IMR-90 (cell line): Measurements from ENCODE around the gene CLIC3. TPM values are rescaled to one million over a fixed set of nuclear protein-coding genes. Genes with fewer than 3 reads are reported as not detected.

Source experiments
- ATAC-seq: fragments of 200-7000 bp; cut with Tn5 transposase; 2 replicates; pipeline ENCODE4 v1.9.1; 2020; ENCODE audit warnings: low read depth, mild to moderate bottlenecking, moderate library complexity
- BruUV-seq: library from RNA; stranded (reverse); fragments of 400-500 nt; replicated peaks from 2 replicates; lab custom pipeline; 2021; lab: Mats Ljungman, UMichigan
- CTCF ChIA-PET: fragments of 300-600 bp; formaldehyde crosslinking; extraction: SDS; loops from one replicate; lab custom pipeline; 2021; ENCODE audit warnings: antibody characterized with exemption; lab: Yijun Ruan, JAX
- POLR2A ChIA-PET: fragments of 300-600 bp; sonication (Branson Sonifier 250); formaldehyde crosslinking; loops from one replicate; lab custom pipeline; 2022; ENCODE audit warnings: antibody characterized with exemption; ENCODE audit not compliant: unreplicated experiment; lab: Charles Lee
- DNase-seq: peaks from one replicate; pipeline ENCODE4 v3.0.0; 2013
- H2AFZ ChIP-seq: replicated peaks from 2 replicates; pipeline ENCODE3; 2013; ENCODE audit warnings: low read length, mild to moderate bottlenecking; ENCODE audit not compliant: poor library complexity
- H2AK5ac ChIP-seq: 2 replicates; pipeline ENCODE4 v1.6.1; 2013; ENCODE audit warnings: low read depth, low read length, inconsistent platforms
- H2AK9ac ChIP-seq: replicated peaks from 2 replicates; pipeline ENCODE3; 2013; ENCODE audit warnings: mild to moderate bottlenecking, low read depth, low read length, moderate library complexity; ENCODE audit not compliant: poor library complexity
- H2BK120ac ChIP-seq: 2 replicates; pipeline ENCODE4 v1.6.1; 2013; ENCODE audit warnings: low read depth, low read length, inconsistent platforms
- H2BK15ac ChIP-seq: 3 replicates; pipeline ENCODE4 v1.6.1; 2013; ENCODE audit warnings: low read depth, low read length, inconsistent platforms
- H2BK20ac ChIP-seq: 2 replicates; pipeline ENCODE4 v1.6.1; 2013; ENCODE audit warnings: low read depth, mild to moderate bottlenecking, inconsistent platforms, low read length, moderate library complexity
- H2BK5ac ChIP-seq: 2 replicates; pipeline ENCODE4 v1.6.1; 2013; ENCODE audit warnings: mild to moderate bottlenecking, low read depth, low read length, inconsistent platforms; ENCODE audit not compliant: poor library complexity, severe bottlenecking
- H3K14ac ChIP-seq: replicated peaks from 2 replicates; pipeline ENCODE4 v1.6.1; 2013; ENCODE audit warnings: low read depth, low read length, inconsistent platforms
- H3K18ac ChIP-seq: 2 replicates; pipeline ENCODE4 v1.6.1; 2013; ENCODE audit warnings: low read depth, low read length, control low read depth
- H3K23ac ChIP-seq: 2 replicates; pipeline ENCODE4 v1.6.1; 2013; ENCODE audit warnings: low read depth, low read length, inconsistent platforms
- H3K27ac ChIP-seq: 2 replicates; pipeline ENCODE4 v1.5.1; 2013; ENCODE audit warnings: mild to moderate bottlenecking, control low read depth, low read length; ENCODE audit not compliant: insufficient read depth
- H3K27me3 ChIP-seq: 2 replicates; pipeline ENCODE4 v1.6.1; 2013; ENCODE audit warnings: low read length; ENCODE audit not compliant: control insufficient read depth, insufficient read depth
- H3K36me3 ChIP-seq: 2 replicates; pipeline ENCODE4 v1.6.1; 2013; ENCODE audit warnings: low read length, mixed read lengths; ENCODE audit not compliant: control insufficient read depth, insufficient read depth
- H3K4ac ChIP-seq: 2 replicates; pipeline ENCODE4 v1.6.1; 2013; ENCODE audit warnings: low read depth, low read length, inconsistent platforms
- H3K4me1 ChIP-seq: 2 replicates; pipeline ENCODE4 v1.6.1; 2013; ENCODE audit warnings: low read length, mixed read lengths; ENCODE audit not compliant: control insufficient read depth, insufficient read depth
- H3K4me2 ChIP-seq: 2 replicates; pipeline ENCODE4 v1.6.1; 2013; ENCODE audit warnings: low read depth, mild to moderate bottlenecking, control low read depth, low read length, moderate library complexity
- H3K4me3 ChIP-seq: 2 replicates; pipeline ENCODE4 v1.5.1; 2013; ENCODE audit warnings: low read depth, mild to moderate bottlenecking, control low read depth, low read length, moderate library complexity; ENCODE audit not compliant: insufficient read depth
- H3K56ac ChIP-seq: 2 replicates; pipeline ENCODE4 v1.6.1; 2013; ENCODE audit warnings: low read length, inconsistent platforms; ENCODE audit not compliant: insufficient read depth; ENCODE audit errors: extremely low read depth
- H3K79me1 ChIP-seq, 2 experiments: 2 replicates each; pipeline ENCODE4 v1.6.1; 2013; ENCODE audit warnings: low read length in 2 of 2, inconsistent platforms in 1 of 2, low read depth in 1 of 2
- H3K9ac ChIP-seq: 2 replicates; pipeline ENCODE4 v1.6.1; 2013; ENCODE audit warnings: low read depth, low read length, control low read depth
- H3K9me1 ChIP-seq: 2 replicates; pipeline ENCODE4 v1.6.1; 2013; ENCODE audit warnings: low read length, inconsistent platforms; ENCODE audit not compliant: insufficient read depth
- H3K9me3 ChIP-seq: 2 replicates; pipeline ENCODE4 v1.6.1; 2013; ENCODE audit warnings: low read length; ENCODE audit not compliant: control insufficient read depth, insufficient read depth
- H4K20me1 ChIP-seq: 2 replicates; pipeline ENCODE4 v1.6.1; 2013; ENCODE audit warnings: low read length, inconsistent platforms; ENCODE audit not compliant: insufficient read depth
- H4K5ac ChIP-seq: 2 replicates; pipeline ENCODE4 v1.6.1; 2013; ENCODE audit warnings: mild to moderate bottlenecking, low read depth, low read length, control low read depth
- H4K8ac ChIP-seq, 2 experiments: 2 replicates each; pipeline ENCODE4 v1.6.1; 2013; ENCODE audit warnings: low read depth in 2 of 2, low read length in 2 of 2, control low read depth in 1 of 2, inconsistent platforms in 1 of 2
- H4K91ac ChIP-seq: 2 replicates; pipeline ENCODE4 v1.6.1; 2013; ENCODE audit warnings: low read depth, low read length, inconsistent platforms; ENCODE audit not compliant: insufficient read depth
- BHLHE40 ChIP-seq: fragments of 150-350 bp; IDR thresholded peaks from 2 replicates; pipeline ENCODE4 v1.6.1; 2016; ENCODE audit warnings: mild to moderate bottlenecking, low read depth, low read length
- CEBPB ChIP-seq: IDR thresholded peaks from 2 replicates; pipeline ENCODE4 v1.6.1; 2012; ENCODE audit warnings: low read depth, low read length, improper control_type of control experiment
- CHD1 ChIP-seq: IDR thresholded peaks from 2 replicates; pipeline ENCODE4 v1.6.1; 2012; ENCODE audit warnings: low read depth, low read length, improper control_type of control experiment
- CTCF ChIP-seq: conservative IDR thresholded peaks from 2 replicates; pipeline ENCODE4 v1.5.1; 2012; ENCODE audit warnings: mild to moderate bottlenecking, low read depth, low read length, improper control_type of control experiment
- FOS ChIP-seq: fragments of 150-350 bp; IDR thresholded peaks from 2 replicates; pipeline ENCODE4 v1.6.1; 2016; ENCODE audit warnings: low read depth, low read length
- MAFK ChIP-seq: IDR thresholded peaks from 2 replicates; pipeline ENCODE4 v1.6.1; 2012; ENCODE audit warnings: low read depth, low read length, improper control_type of control experiment
- MAZ ChIP-seq: IDR thresholded peaks from 2 replicates; pipeline ENCODE4 v1.6.1; 2012; ENCODE audit warnings: low read depth, mild to moderate bottlenecking, low read length, improper control_type of control experiment, moderate library complexity, borderline replicate concordance
- POLR2A ChIP-seq: IDR thresholded peaks from 2 replicates; pipeline ENCODE4 v1.6.1; 2012; ENCODE audit warnings: mild to moderate bottlenecking, low read depth, low read length
- RAD21 ChIP-seq: IDR thresholded peaks from 2 replicates; pipeline ENCODE4 v1.6.1; 2012; ENCODE audit warnings: low read length, improper control_type of control experiment
- RCOR1 ChIP-seq: IDR thresholded peaks from 2 replicates; pipeline ENCODE4 v1.6.1; 2012; ENCODE audit warnings: mild to moderate bottlenecking, low read length, improper control_type of control experiment; ENCODE audit not compliant: insufficient replicate concordance
- RFX5 ChIP-seq: IDR thresholded peaks from 2 replicates; pipeline ENCODE4 v1.8.0; 2012; ENCODE audit warnings: low read depth, mild to moderate bottlenecking, low read length, moderate library complexity
- SMC3 ChIP-seq: fragments of 150-350 bp; IDR thresholded peaks from 2 replicates; pipeline ENCODE4 v1.6.1; 2016; ENCODE audit warnings: low read depth, mild to moderate bottlenecking, antibody characterized with exemption, low read length, moderate library complexity
- USF2 ChIP-seq: fragments of 150-350 bp; IDR thresholded peaks from 2 replicates; pipeline ENCODE4 v1.6.1; 2017; ENCODE audit warnings: mild to moderate bottlenecking, antibody characterized with exemption, low read length, low read depth
- WGBS, 2 experiments: methylation state at CpG; one replicate each; pipeline versions ENCODE4 v1.1.5 to v1.1.7; 2013; ENCODE audit warnings: missing lambda C conversion rate in 2 of 2; ENCODE audit not compliant: insufficient read length in 1 of 2; ENCODE audit errors: extremely low coverage in 2 of 2; 5-methylcytosine and 5-hydroxymethylcytosine counted together
- dilution Hi-C: fragments of 300-500 bp; cut with HindIII; formaldehyde crosslinking; loops from one replicate; pipeline ENCODE4 v1.14.3; 2018; ENCODE audit warnings: low sequenced_read_pairs; ENCODE audit not compliant: unreplicated experiment
- in situ Hi-C: fragments of 300-500 bp; cut with MboI; formaldehyde crosslinking; loops from 3 replicates; pipeline ENCODE4 v1.14.3; 2019; ENCODE audit warnings: low sequenced_read_pairs, inconsistent platforms, mixed read lengths
- intact Hi-C: fragments of 100-400 bp; cut with micrococcal nuclease; formaldehyde crosslinking; loops from 2 replicates; pipeline ENCODE4 v1.10.0; 2022
- polyA plus RNA-seq, 3 experiments: library from polyadenylated mRNA; depleted of rRNA; stranded (reverse); fragments of >200 nt; gene quantifications; 2 replicates each; pipeline ENCODE4 v1.2.3, GENCODE V29; 2012; ENCODE audit warnings: low replicate concordance in 1 of 3
- total RNA-seq: library from RNA; depleted of rRNA; stranded (reverse); fragments of >200 nt; gene quantifications from 2 replicates; pipeline ENCODE4 v1.2.3, GENCODE V29; 2012

CLIC3 gene
- total and polyA plus RNA-seq, 2 of the 4 experiments (the other 2 are of a cell fraction), result 0.18 to 1.7 TPM

GRCh38 chr9:136973618-136974617 lies 22.4 kb downstream of the CLIC3 start:
- H3K9me3 ChIP-seq, result no peaks in the 10 kb centered on the region
- H3K9me1 ChIP-seq, result no peaks in the 10 kb centered on the region
- DNase-seq, result no peak
- no peaks in the 10 kb centered on the region for H4K20me1 ChIP-seq
- TF ChIP-seq RAD21, result no peak
- no peak for TF ChIP-seq CTCF
- no peak for TF ChIP-seq CHD1
- TF ChIP-seq BHLHE40, result no peak
- no peak for TF ChIP-seq MAZ
- no peak for TF ChIP-seq POLR2A
- TF ChIP-seq RFX5, result no peak
- TF ChIP-seq MAFK, result no peak
- no peak for TF ChIP-seq RCOR1
- TF ChIP-seq USF2, result no peak
- TF ChIP-seq CEBPB, result no peak
- TF ChIP-seq SMC3, result no peak
- no peak for TF ChIP-seq FOS
- no peaks in the 10 kb centered on the region for H3K36me3 ChIP-seq
- H4K8ac ChIP-seq, result no peak overlapping the region
- H3K23ac ChIP-seq, result no peak overlapping the region
- intact Hi-C loops, result no loop called here
- no peak for ATAC-seq
- H2AK5ac ChIP-seq, result no peak overlapping the region
- no peak overlapping the region for H3K27ac ChIP-seq
- in situ Hi-C loops, result no loop called here
- H3K4me1 ChIP-seq, result peaks cover 7% of the 10 kb centered on the region; the same call in 1 of the 2 replicates
- dilution Hi-C loops, result no loop called here
- H3K14ac ChIP-seq, result no peak overlapping the region
- whole genome bisulfite sequencing, 2 experiments, result 81% methylated on average over 12 of the region's 29 CpGs; no CpG with 5 or more reads in 1 of the 2 experiments
- H2BK15ac ChIP-seq, result no peak overlapping the region
- no peak overlapping the region for H3K4me3 ChIP-seq
- no peak overlapping the region for H4K5ac ChIP-seq
- no peak overlapping the region for H2AK9ac ChIP-seq
- no peaks in the 10 kb centered on the region for H3K79me1 ChIP-seq
- H2BK120ac ChIP-seq, result no peak overlapping the region
- no peak overlapping the region for H3K18ac ChIP-seq
- ChIA-PET CTCF (no interaction called here), POLR2A (no interaction called here)
- no peak overlapping the region for H3K56ac ChIP-seq
- H2BK5ac ChIP-seq, result no peak overlapping the region
- BruUV-seq, result no TSS peak
- H3K27me3 ChIP-seq, result peaks cover 17% of the 10 kb centered on the region; the same call in 1 of the 2 replicates
- no peak overlapping the region for H4K91ac ChIP-seq
- no peak overlapping the region for H3K9ac ChIP-seq
- H2AFZ ChIP-seq, result no peak overlapping the region
- H2BK20ac ChIP-seq, result no peak overlapping the region
- no peak overlapping the region for H3K4ac ChIP-seq
- no peak overlapping the region for H3K4me2 ChIP-seq
